Trophoblast cell (in vitro differentiated cells and primary cell): Measurements from ENCODE around the gene ACAP3.

Experiments used
- DNase-seq, 2 donors: peaks; one replicate each; pipeline ENCODE4 v3.0.0-alpha.2; 2016
- H2AFZ ChIP-seq: 2 replicates; pipeline ENCODE4 v1.6.1; 2013; ENCODE audit warnings: low read length, moderate library complexity, mild to moderate bottlenecking; ENCODE audit not compliant: insufficient read depth, poor library complexity
- H2AK5ac ChIP-seq: 2 replicates; pipeline ENCODE4 v1.6.1; 2013; ENCODE audit warnings: mild to moderate bottlenecking, low read length
- H2BK120ac ChIP-seq: 2 replicates; pipeline ENCODE4 v1.6.1; 2013; ENCODE audit warnings: low read length, mild to moderate bottlenecking, moderate library complexity; ENCODE audit not compliant: insufficient read depth, poor library complexity
- H2BK12ac ChIP-seq: 2 replicates; pipeline ENCODE4 v1.6.1; 2013; ENCODE audit warnings: mild to moderate bottlenecking, low read length, moderate library complexity
- H2BK5ac ChIP-seq: 2 replicates; pipeline ENCODE4 v1.6.1; 2013; ENCODE audit warnings: low read length, low read depth, moderate library complexity, mild to moderate bottlenecking; ENCODE audit not compliant: poor library complexity
- H3K14ac ChIP-seq: 2 replicates; pipeline ENCODE4 v1.6.1; 2013; ENCODE audit warnings: mild to moderate bottlenecking, low read length
- H3K18ac ChIP-seq: 2 replicates; pipeline ENCODE4 v1.6.1; 2013; ENCODE audit warnings: mild to moderate bottlenecking, low read length
- H3K23ac ChIP-seq: 2 replicates; pipeline ENCODE4 v1.6.1; 2013; ENCODE audit warnings: low read length
- H3K27ac ChIP-seq: 2 replicates; pipeline ENCODE4 v1.5.1; 2013; ENCODE audit warnings: low read depth, mild to moderate bottlenecking, inconsistent platforms, low read length, moderate library complexity
- H3K27me3 ChIP-seq: 2 replicates; pipeline ENCODE4 v1.6.1; 2013; ENCODE audit warnings: inconsistent platforms, mild to moderate bottlenecking, low read length, moderate library complexity; ENCODE audit not compliant: insufficient read depth
- H3K36me3 ChIP-seq, 2 experiments: 1 replicate in 1 of 2; 2 replicates in 1 of 2; pipeline ENCODE4 v1.6.1; 2013; ENCODE audit warnings: low read length in 2 of 2, mild to moderate bottlenecking in 2 of 2, moderate library complexity in 1 of 2; ENCODE audit not compliant: insufficient read depth in 2 of 2, control insufficient read depth in 1 of 2
- H3K4ac ChIP-seq: 2 replicates; pipeline ENCODE4 v1.6.1; 2013; ENCODE audit warnings: low read depth, mild to moderate bottlenecking, low read length, moderate library complexity
- H3K4me1 ChIP-seq, 2 experiments: 1 replicate in 1 of 2; 2 replicates in 1 of 2; pipeline ENCODE4 v1.6.1; 2013; ENCODE audit warnings: low read length in 2 of 2, mild to moderate bottlenecking in 2 of 2, moderate library complexity in 1 of 2; ENCODE audit not compliant: insufficient read depth in 2 of 2, control insufficient read depth in 1 of 2
- H3K4me2 ChIP-seq: 2 replicates; pipeline ENCODE4 v1.6.1; 2013; ENCODE audit warnings: inconsistent platforms, mild to moderate bottlenecking, low read length, moderate library complexity
- H3K4me3 ChIP-seq: 2 replicates; pipeline ENCODE4 v1.5.1; 2013; ENCODE audit warnings: mild to moderate bottlenecking, low read depth, low read length, inconsistent platforms
- H3K79me1 ChIP-seq: one replicate; pipeline ENCODE4 v1.6.1; 2013; ENCODE audit warnings: low read length
- H3K79me2 ChIP-seq: 2 replicates; pipeline ENCODE4 v1.6.1; 2013; ENCODE audit warnings: low read length, mild to moderate bottlenecking; ENCODE audit not compliant: control insufficient read depth, insufficient read depth, poor library complexity
- H3K9ac ChIP-seq: 2 replicates; pipeline ENCODE4 v1.6.1; 2013; ENCODE audit warnings: mild to moderate bottlenecking, low read length
- H3K9me3 ChIP-seq: 2 replicates; pipeline ENCODE4 v1.6.1; 2013; ENCODE audit warnings: low read depth, mild to moderate bottlenecking, control low read depth, inconsistent platforms, low read length; ENCODE audit not compliant: insufficient read depth
- H4K12ac ChIP-seq: 2 replicates; pipeline ENCODE4 v1.6.1; 2013; ENCODE audit warnings: low read depth, mild to moderate bottlenecking, low read length, moderate library complexity
- H4K8ac ChIP-seq: 2 replicates; pipeline ENCODE4 v1.6.1; 2013; ENCODE audit warnings: low read depth, mild to moderate bottlenecking, low read length, moderate library complexity
- H4K91ac ChIP-seq: one replicate; pipeline ENCODE4 v1.6.1; 2013; ENCODE audit warnings: low read depth, mild to moderate bottlenecking, low read length, moderate library complexity
- WGBS: extraction: QIAGEN DNeasy Blood & Tissue Kit; methylation state at CpG from one replicate; pipeline ENCODE4 v1.1.7; 2013; ENCODE audit warnings: missing lambda C conversion rate; ENCODE audit not compliant: insufficient read length, insufficient coverage; ENCODE audit errors: extremely low coverage; 5-methylcytosine and 5-hydroxymethylcytosine counted together

ACAP3 gene

DNA sequence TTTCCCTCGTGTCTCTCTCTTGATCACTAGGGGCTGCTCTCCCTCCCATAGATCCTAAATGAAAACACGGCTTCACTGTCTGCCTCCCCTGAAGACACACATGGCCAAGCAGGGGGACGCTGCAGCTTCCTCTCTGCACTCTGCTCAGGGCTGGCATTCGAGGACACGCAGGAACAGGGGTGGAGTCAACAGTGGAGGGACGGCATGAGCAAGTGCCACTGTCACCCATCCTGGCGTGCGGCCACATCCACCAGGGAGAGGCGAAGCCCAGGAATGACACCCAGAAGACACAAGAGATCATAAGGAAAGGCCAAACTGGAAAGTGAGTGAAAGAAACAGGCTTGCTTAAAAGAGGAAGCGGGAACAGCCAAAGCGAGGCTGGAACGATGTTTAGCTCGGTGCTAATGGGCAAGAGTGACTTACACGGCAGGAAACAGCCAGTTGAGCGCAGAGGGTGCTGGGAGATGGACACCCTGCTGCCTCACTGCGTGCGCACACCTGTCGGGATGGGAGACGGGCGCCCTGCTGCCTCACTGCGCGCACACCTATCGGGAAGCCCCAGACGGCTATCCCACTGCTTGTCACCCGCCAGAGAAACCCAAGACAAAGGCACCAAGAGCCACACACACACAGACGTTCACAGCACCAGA lies 47.7 kb downstream of the ACAP3 start:
- Histone ChIP-seq H2AK5ac (no peak overlapping the region), H3K14ac (no peak overlapping the region), H2BK5ac (no peak overlapping the region), H3K9me3 (peaks cover 6% of the 10 kb centered on the region), H2AFZ (no peak overlapping the region), H4K12ac (no peak overlapping the region), H3K18ac (no peak overlapping the region), H3K36me3 (peaks cover 74 to 75% of the 10 kb centered on the region in 2 experiments), H3K4me2 (no peak overlapping the region), H3K4ac (no peak overlapping the region), H3K9ac (no peak overlapping the region), H3K79me1 (no peaks in the 10 kb centered on the region), H4K91ac (no peak overlapping the region), H3K4me3 (no peak overlapping the region), H3K23ac (no peak overlapping the region), H3K27ac (no peak overlapping the region), H3K4me1 (peaks cover 0 to 2% of the 10 kb centered on the region in 2 experiments), H3K79me2 (no peaks in the 10 kb centered on the region), H2BK120ac (no peak overlapping the region), H3K27me3 (no peaks in the 10 kb centered on the region), H4K8ac (no peak overlapping the region), H2BK12ac (no peak overlapping the region)
- no peak for DNase-seq
- no CpG with 5 or more reads among the region's 26 CpGs for WGBS

GRCh38 chr1:1259540-1259939 lies 48.2 kb downstream of the ACAP3 start:
- no peak for DNase-seq
- Histone ChIP-seq H3K23ac (no peak overlapping the region), H3K4me1 (no peaks in the 10 kb centered on the region), H3K27ac (no peak overlapping the region), H3K4me3 (no peak overlapping the region), H2BK12ac (no peak overlapping the region), H2BK5ac (no peak overlapping the region), H3K9me3 (peaks cover 8% of the 10 kb centered on the region), H3K36me3 (peaks cover 74 to 76% of the 10 kb centered on the region in 2 experiments), H3K18ac (no peak overlapping the region), H4K91ac (no peak overlapping the region), H3K14ac (no peak overlapping the region), H4K12ac (no peak overlapping the region), H3K4ac (no peak overlapping the region), H2AK5ac (no peak overlapping the region), H3K79me2 (no peaks in the 10 kb centered on the region), H3K9ac (no peak overlapping the region), H4K8ac (no peak overlapping the region), H2BK120ac (no peak overlapping the region), H3K79me1 (no peaks in the 10 kb centered on the region), H3K4me2 (no peak overlapping the region), H3K27me3 (no peaks in the 10 kb centered on the region), H2AFZ (no peak overlapping the region)
- no CpG with 5 or more reads among the region's 18 CpGs for WGBS

DNA sequence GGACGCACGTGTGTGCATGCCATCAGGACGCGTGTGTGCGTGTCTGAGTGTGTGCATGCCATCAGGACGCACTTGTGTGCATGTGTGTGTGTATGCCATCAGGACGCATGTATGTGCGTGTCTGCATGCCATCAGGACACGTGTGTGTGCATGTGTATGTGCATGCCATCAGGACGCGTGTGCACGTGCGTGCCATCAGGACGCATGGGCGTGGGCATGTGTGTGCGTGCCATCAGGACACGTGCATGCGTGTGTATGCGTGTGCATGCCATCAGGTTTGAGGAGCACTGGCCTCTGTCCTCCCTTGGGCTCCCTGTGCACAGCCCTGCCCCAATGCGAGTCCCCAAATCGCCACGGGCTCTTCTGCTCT lies 48.6 kb downstream of the ACAP3 start:
- Histone ChIP-seq H3K23ac (no peak overlapping the region), H3K4me2 (no peak overlapping the region), H3K4me3 (peak overlapping the region; percentile 55), H3K9ac (no peak overlapping the region), H3K9me3 (peaks cover 8% of the 10 kb centered on the region), H3K79me2 (no peaks in the 10 kb centered on the region), H2BK120ac (no peak overlapping the region), H4K12ac (no peak overlapping the region), H3K14ac (no peak overlapping the region), H3K27me3 (no peaks in the 10 kb centered on the region), H3K27ac (no peak overlapping the region), H3K36me3 (peaks cover 75 to 78% of the 10 kb centered on the region in 2 experiments), H3K79me1 (no peaks in the 10 kb centered on the region), H3K4me1 (no peaks in the 10 kb centered on the region), H2AK5ac (no peak overlapping the region), H2BK12ac (no peak overlapping the region), H2BK5ac (no peak overlapping the region), H4K91ac (no peak overlapping the region), H3K4ac (no peak overlapping the region), H2AFZ (no peak overlapping the region), H3K18ac (no peak overlapping the region), H4K8ac (no peak overlapping the region)
- DNase-seq = no peak
- no CpG with 5 or more reads among the region's 22 CpGs for WGBS

GRCh38 chr1:1256956-1257871 lies 50.5 kb downstream of the ACAP3 start:
- no peak overlapping the region for H3K14ac ChIP-seq
- peaks cover 8% of the 10 kb centered on the region for H3K9me3 ChIP-seq
- H3K4me2 ChIP-seq = no peak overlapping the region
- no peak overlapping the region for H3K27ac ChIP-seq
- H2BK12ac ChIP-seq = no peak overlapping the region
- no peak overlapping the region for H2BK5ac ChIP-seq
- no peak overlapping the region for H3K4ac ChIP-seq
- DNase-seq = no peak
- H3K9ac ChIP-seq = no peak overlapping the region
- H2AK5ac ChIP-seq = no peak overlapping the region
- H3K27me3 ChIP-seq = no peaks in the 10 kb centered on the region
- H3K79me1 ChIP-seq = no peaks in the 10 kb centered on the region
- H4K12ac ChIP-seq = no peak overlapping the region
- H3K18ac ChIP-seq = no peak overlapping the region
- H3K79me2 ChIP-seq = no peaks in the 10 kb centered on the region
- no peak overlapping the region for H3K23ac ChIP-seq
- H4K8ac ChIP-seq = no peak overlapping the region
- no peak overlapping the region for H2BK120ac ChIP-seq
- WGBS = no CpG with 5 or more reads among the region's 31 CpGs
- H3K4me1 ChIP-seq = no peaks in the 10 kb centered on the region
- no peak overlapping the region for H2AFZ ChIP-seq
- peak overlapping the region; percentile 30 for H3K4me3 ChIP-seq
- H4K91ac ChIP-seq = no peak overlapping the region
- peaks cover 74 to 80% of the 10 kb centered on the region in 2 experiments for H3K36me3 ChIP-seq
